ENCODE measurements around the gene SPOCK1. TPM values are rescaled to one million over a fixed set of nuclear protein-coding genes. Genes with fewer than 3 reads are reported as not detected.
A peak's percentile ranks its signal among the peaks of the same experiment; 100 is the strongest.

The SPOCK1 gene
- total and polyA plus RNA-seq, 4 donors: 0.48 to 4.5 (median 0.69) TPM

GRCh38 chr5:137306903-137307302 lies 192.2 kb downstream of the SPOCK1 start:
- WGBS, 2 donors: 79 to 85% methylated on average over 3 of the region's 3 CpGs
- no peaks in the 10 kb centered on the region for H3K9me3 ChIP-seq (ENCODE audit: control insufficient read depth in 4 of 4, insufficient read depth in 3 of 4, low read length in 3 of 4)
- H3K27me3 ChIP-seq (ENCODE audit: control insufficient read depth in 3 of 3, insufficient read depth in 3 of 3, low read length in 2 of 3): peaks cover 0 to 2% (median 0%) of the 10 kb centered on the region in 3 donors
- no peak for ATAC-seq (ENCODE audit: insufficient read depth, low FRiP score)
- no peak for DNase-seq
- no peak overlapping the region for H3K4me3 ChIP-seq
- no peak overlapping the region for H3K27ac ChIP-seq (ENCODE audit: low read depth in 1 of 2, low read length in 1 of 2)
- no peak overlapping the region for H3K9ac ChIP-seq (ENCODE audit: insufficient read depth in 1 of 2, low read length in 2 of 2)
- no peak for TF ChIP-seq CTCF (IDR thresholded peaks at IDR 0.05; ENCODE audit: control extremely low read depth, extremely low read depth)
- peaks cover 0 to 7% (median 0%) of the 10 kb centered on the region in 5 donors for H3K4me1 ChIP-seq (ENCODE audit: control insufficient read depth in 5 of 5, insufficient read depth in 5 of 5, low read length in 5 of 5)
- no peaks in the 10 kb centered on the region for H3K36me3 ChIP-seq (ENCODE audit: control insufficient read depth in 4 of 4, insufficient read depth in 4 of 4, low read length in 4 of 4)

- H3K9me3 ChIP-seq (ENCODE audit: control insufficient read depth in 4 of 4, insufficient read depth in 3 of 4, low read length in 3 of 4): no peaks in the 10 kb centered on the region
- no peak for DNase-seq
- no peaks in the 10 kb centered on the region for H3K36me3 ChIP-seq (ENCODE audit: control insufficient read depth in 4 of 4, insufficient read depth in 4 of 4, low read length in 4 of 4)
- no peak overlapping the region for H3K9ac ChIP-seq (ENCODE audit: insufficient read depth in 1 of 2, low read length in 2 of 2)
- H3K4me3 ChIP-seq: no peak overlapping the region
- no peak overlapping the region for H3K27ac ChIP-seq (ENCODE audit: low read depth in 1 of 2, low read length in 1 of 2)
- peaks cover 0 to 7% (median 0%) of the 10 kb centered on the region in 5 donors for H3K4me1 ChIP-seq (ENCODE audit: control insufficient read depth in 5 of 5, insufficient read depth in 5 of 5, low read length in 5 of 5)
- TF ChIP-seq CTCF (IDR thresholded peaks at IDR 0.05; ENCODE audit: control extremely low read depth, extremely low read depth): no peak
- ATAC-seq (ENCODE audit: insufficient read depth, low FRiP score): no peak
- 75 to 79% methylated on average over 8 of the region's 8 CpGs for WGBS, 2 donors
- peaks cover 0 to 2% (median 2%) of the 10 kb centered on the region in 3 donors for H3K27me3 ChIP-seq (ENCODE audit: control insufficient read depth in 3 of 3, insufficient read depth in 3 of 3, low read length in 2 of 3)
Measured at GRCh38 chr5:137305971-137306602, 193.0 kb downstream of the SPOCK1 start.

- no peak overlapping the region for H3K4me3 ChIP-seq
- no peak for TF ChIP-seq CTCF (IDR thresholded peaks at IDR 0.05; ENCODE audit: control extremely low read depth, extremely low read depth)
- WGBS, 2 donors: 46 to 53% methylated on average over 4 of the region's 4 CpGs
- no peak overlapping the region for H3K9ac ChIP-seq (ENCODE audit: insufficient read depth in 1 of 2, low read length in 2 of 2)
- H3K27me3 ChIP-seq (ENCODE audit: control insufficient read depth in 3 of 3, insufficient read depth in 3 of 3, low read length in 2 of 3): peaks cover 0 to 2% (median 2%) of the 10 kb centered on the region in 3 donors
- peak; percentile 9 to 65 (median 42) for DNase-seq
- H3K27ac ChIP-seq (ENCODE audit: low read depth in 1 of 2, low read length in 1 of 2): no peak overlapping the region
- no peaks in the 10 kb centered on the region for H3K9me3 ChIP-seq (ENCODE audit: control insufficient read depth in 4 of 4, insufficient read depth in 3 of 4, low read length in 3 of 4)
- H3K4me1 ChIP-seq (ENCODE audit: control insufficient read depth in 5 of 5, insufficient read depth in 5 of 5, low read length in 5 of 5): peaks cover 0 to 7% (median 0%) of the 10 kb centered on the region in 5 donors
- no peak for ATAC-seq (ENCODE audit: insufficient read depth, low FRiP score)
- no peaks in the 10 kb centered on the region for H3K36me3 ChIP-seq (ENCODE audit: control insufficient read depth in 4 of 4, insufficient read depth in 4 of 4, low read length in 4 of 4)
Measured at GRCh38 chr5:137304226-137304874, 194.8 kb downstream of the SPOCK1 start.
